Upper lobe of left lung (tissue), 4 donors: ENCODE measurements around the gene NFKBIL1.

Source experiments
- CTCF ChIP-seq, 6 experiments: fragments of 450-650 bp in 4 of 6; fragments of 200-600 bp in 2 of 6; sonication (generic) in 2 of 6; IDR thresholded peaks; one replicate each; pipeline ENCODE4 v1.5.1; 2016 to 2019; ENCODE audit warnings: antibody characterized with exemption in 6 of 6
- EP300 ChIP-seq, 4 donors: sonication (generic); formaldehyde crosslinking; IDR thresholded peaks; one replicate each; pipeline ENCODE4 v1.5.1; 2017; ENCODE audit warnings: antibody characterized with exemption in 4 of 4, control low read depth in 2 of 4
- POLR2A ChIP-seq, 4 donors: fragments of 450-650 bp; IDR thresholded peaks; one replicate each; pipeline ENCODE4 v1.5.1; 2016 to 2017; ENCODE audit warnings: antibody characterized with exemption in 4 of 4, mild to moderate bottlenecking in 2 of 4
- POLR2AphosphoS5 ChIP-seq, 2 donors: sonication (generic); formaldehyde crosslinking; IDR thresholded peaks; one replicate each; pipeline ENCODE4 v1.5.1; 2017; ENCODE audit warnings: antibody characterized with exemption in 2 of 2

- TF ChIP-seq CTCF (IDR thresholded peaks at IDR 0.05) (no peak), POLR2A (IDR thresholded peaks at IDR 0.05) (no peak), POLR2AphosphoS5 (IDR thresholded peaks at IDR 0.05) (no peak), EP300 (IDR thresholded peaks at IDR 0.05) (no peak)
Measured at GRCh38 chr6:31607317-31607716, 59.9 kb downstream of the NFKBIL1 start.
